GM13977 (cell line): ENCODE measurements around the gene GPA33.

ENCODE experiments used
- DNase-seq: peaks from one replicate; pipeline ENCODE4 v3.0.0; 2012; ENCODE audit warnings: low spot score
- in situ Hi-C: fragments of 300-500 bp; cut with MboI; formaldehyde crosslinking; loops from one replicate; pipeline ENCODE4 v1.12.0; 2022; ENCODE audit warnings: low sequenced_read_pairs, low pct_unique_long_range_greater_than_20kb, mixed read lengths, inconsistent platforms; ENCODE audit not compliant: unreplicated experiment
- TF ChIP-seq, protein P1 (sequence below): IDR thresholded peaks from 2 replicates; pipeline ENCODE4 v1.5.1; 2012; ENCODE audit warnings: mild to moderate bottlenecking, control low read depth; ENCODE audit not compliant: insufficient read depth; ENCODE audit errors: extremely low read depth, missing control alignments

The GPA33 gene

DNA sequence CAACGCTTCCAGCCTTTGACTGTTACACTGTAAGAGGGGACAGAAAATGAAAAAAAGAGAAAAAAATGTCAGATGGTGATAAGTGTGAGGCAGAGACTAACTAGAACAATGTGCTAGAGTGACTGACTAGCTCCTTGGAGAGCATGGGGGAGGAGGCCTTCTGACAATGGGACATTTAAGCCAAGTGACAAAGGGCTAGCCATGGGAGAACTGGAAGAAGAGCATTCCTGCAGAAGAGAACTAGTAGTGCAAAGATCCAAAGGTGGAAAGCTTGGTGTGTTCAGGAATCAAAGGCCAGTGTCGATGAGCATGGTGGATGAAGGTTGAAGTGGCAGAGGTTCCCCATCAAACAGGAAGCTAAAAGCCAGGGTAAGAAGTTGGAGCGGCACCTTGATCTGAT is 29.5 kb upstream of the GPA33 start:
- in situ Hi-C loops = no loop called here
- TF ChIP-seq, protein P1, sequence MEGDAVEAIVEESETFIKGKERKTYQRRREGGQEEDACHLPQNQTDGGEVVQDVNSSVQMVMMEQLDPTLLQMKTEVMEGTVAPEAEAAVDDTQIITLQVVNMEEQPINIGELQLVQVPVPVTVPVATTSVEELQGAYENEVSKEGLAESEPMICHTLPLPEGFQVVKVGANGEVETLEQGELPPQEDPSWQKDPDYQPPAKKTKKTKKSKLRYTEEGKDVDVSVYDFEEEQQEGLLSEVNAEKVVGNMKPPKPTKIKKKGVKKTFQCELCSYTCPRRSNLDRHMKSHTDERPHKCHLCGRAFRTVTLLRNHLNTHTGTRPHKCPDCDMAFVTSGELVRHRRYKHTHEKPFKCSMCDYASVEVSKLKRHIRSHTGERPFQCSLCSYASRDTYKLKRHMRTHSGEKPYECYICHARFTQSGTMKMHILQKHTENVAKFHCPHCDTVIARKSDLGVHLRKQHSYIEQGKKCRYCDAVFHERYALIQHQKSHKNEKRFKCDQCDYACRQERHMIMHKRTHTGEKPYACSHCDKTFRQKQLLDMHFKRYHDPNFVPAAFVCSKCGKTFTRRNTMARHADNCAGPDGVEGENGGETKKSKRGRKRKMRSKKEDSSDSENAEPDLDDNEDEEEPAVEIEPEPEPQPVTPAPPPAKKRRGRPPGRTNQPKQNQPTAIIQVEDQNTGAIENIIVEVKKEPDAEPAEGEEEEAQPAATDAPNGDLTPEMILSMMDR = no peak
- no peak for DNase-seq

DNA sequence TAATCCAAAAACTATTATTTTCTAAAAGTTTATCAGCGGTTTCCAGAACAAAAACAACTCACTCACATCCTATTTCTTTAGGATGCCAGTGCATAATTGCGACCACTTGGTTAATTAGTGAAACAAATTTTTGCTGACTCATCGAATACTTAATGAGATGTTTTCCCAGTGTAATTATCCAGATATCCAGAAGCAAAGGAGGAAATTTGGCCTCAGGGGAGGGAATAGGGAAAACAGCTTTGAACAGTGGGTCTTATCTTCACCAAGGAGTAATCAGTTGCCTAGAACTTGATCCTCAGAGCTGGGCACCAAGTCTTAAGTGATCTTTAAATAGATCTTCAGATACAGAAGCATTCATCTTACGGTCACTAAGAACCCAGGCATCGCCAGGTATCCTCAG is 28.0 kb upstream of the GPA33 start:
- DNase-seq = no peak
- TF ChIP-seq, protein P1 = no peak
- in situ Hi-C loops = no loop called here

DNA sequence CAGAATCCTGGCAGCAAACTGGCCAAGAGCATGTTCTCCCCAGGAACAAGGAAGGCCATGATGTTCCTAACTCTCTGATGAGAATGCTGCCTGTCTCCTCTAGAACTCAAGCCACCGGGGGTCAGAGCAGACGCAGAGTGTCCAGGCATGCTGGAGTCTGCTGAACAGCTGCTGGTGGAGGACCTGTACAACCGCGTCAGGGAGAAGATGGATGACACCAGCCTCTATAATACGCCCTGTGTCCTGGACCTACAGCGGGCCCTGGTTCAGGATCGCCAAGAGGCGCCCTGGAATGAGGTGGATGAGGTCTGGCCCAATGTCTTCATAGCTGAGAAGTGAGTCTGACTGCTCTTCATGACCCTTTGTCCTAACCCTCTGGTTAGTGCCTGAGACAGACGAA is 27.0 kb upstream of the GPA33 start:
- in situ Hi-C loops = no loop called here
- no peak for DNase-seq
- TF ChIP-seq, protein P1 = no peak

DNA sequence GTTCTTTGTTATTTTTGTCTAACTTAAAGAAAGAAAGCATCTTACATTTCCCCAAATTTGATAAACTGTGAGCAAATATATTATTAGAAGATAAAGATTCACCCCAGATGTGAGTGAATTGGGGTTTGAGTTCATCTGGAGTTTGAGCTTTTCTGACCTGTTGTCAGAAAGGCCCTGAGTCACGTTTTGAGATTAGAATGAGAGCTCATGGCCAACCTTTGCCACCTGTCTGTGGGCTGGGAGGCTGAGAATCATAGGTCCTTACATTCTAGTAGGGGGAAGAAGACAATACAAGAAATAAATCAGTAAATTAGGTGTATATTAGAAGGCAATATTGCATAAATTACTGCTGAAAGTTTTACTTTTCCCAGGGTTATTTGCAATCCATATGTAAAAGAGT is 26.0 kb upstream of the GPA33 start:
- DNase-seq = no peak
- TF ChIP-seq, protein P1 = no peak
- in situ Hi-C loops = no loop called here

DNA sequence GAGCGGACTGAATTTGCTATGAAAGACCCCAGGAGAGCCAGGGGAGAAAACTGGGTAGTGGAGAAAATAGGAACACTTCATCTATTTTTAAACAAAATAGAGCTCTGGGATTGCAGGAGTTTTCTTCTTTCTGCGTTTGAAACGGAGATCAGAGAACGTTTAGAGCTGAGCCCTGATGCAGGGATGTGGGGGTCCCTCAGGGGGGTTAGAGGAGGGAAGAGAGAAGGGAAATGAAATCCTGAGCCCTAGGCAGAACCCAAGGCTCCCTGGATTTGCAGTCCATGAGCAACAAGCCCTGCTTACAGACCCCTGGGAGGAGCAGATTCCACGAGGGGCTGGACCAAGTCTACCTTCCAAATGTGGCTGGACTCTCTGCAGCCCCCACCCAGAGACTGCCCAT is 25.5 kb upstream of the GPA33 start:
- in situ Hi-C loops = no loop called here
- TF ChIP-seq, protein P1 = no peak
- DNase-seq = no peak

DNA sequence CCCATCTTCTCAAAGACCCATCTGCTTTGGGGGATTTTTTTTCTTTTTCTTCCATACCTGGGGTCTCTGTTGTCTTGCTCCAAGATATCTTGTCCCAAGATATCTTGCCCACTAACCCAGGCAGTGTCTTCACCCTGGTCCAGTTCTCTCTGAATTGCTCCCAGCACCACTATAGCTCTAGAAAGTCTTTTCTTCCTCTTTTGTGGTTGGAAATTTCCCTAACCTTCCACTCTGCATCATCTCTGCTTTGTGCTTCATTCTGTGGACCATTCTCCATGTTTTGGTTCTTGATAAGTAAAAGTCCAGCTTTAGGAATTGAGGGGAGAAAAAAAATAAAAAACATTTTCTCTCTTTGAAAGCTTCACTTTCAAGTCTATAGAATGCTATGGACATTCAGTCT is 24.5 kb upstream of the GPA33 start:
- in situ Hi-C loops = no loop called here

More for the DNA sequence above, 24.5 kb upstream of the GPA33 start:
- TF ChIP-seq, protein P1 = no peak
- no peak for DNase-seq
